ENCODE data around the gene SSTR3.

The SSTR3 gene

DNA sequence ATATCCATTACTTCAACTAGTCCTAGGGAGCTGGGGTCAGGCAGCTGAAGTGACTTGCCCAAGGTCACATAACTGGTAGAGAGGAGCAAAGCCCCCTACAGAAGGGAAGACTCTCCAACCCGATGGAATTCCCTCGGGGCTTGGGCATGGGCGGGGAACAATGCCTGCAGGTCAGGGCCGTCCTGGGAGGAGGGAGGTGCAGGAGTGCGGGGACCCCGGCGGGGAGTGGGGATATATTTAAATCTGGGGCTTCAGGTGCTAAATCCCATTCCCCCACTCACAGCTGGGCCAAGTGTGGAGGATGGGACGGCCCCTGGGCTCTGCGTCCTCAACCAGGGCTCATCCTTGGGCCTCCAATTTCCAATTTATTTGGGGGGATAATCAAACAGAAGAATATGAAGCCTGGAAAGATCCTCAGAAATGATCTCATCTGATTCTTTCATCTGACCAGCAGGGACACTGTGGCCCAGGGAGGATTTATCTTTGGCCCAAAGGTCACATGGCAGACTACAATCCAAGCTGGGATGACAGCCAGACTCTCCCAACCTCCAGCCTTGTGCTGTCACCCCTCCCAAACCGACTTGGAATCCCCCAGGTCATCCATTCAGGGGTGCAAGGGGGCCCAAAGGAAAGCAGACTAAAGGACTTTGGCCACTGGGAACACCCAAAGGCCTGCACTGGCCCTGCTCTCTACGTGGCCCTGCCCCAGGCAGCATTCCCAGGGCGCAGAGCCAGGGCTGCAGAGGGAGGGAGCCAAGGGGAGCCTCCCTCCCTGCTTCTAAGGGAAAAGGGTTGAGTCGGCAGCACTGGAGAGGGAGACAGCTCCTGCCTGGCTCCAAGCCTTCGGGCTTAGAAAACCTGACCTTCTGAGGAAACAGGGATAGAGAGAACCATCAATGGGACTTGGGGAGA is 15.5 kb downstream of the SSTR3 start:
- no peak for DNase-seq (ENCODE audit: low read depth in 3 of 3)

DNA sequence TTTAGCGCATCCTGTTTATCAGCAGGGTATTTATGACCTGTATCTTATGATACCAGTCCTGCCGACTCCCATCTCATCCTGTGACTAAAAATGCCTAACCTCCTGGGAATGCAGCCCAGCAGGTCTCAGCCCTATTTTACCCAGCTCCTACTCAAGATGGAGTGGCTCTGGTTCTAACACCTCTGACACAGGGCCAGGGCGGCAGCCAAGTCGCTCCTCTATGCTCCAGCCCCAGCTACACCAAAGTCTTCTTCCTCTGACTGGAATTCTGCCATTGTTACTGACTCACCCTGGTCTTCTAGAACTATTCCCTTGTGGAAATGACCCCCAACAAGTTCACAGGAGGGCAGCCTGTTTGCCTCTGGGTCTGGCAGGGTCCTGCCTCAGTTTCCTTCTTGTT is 16.4 kb downstream of the SSTR3 start:
- DNase-seq (ENCODE audit: low read depth in 3 of 3): no peak

- no peak for DNase-seq (ENCODE audit: low read depth in 3 of 3)
These were observed 17.5 kb downstream of the SSTR3 start for GRCh38 chr22:37194750-37195149.

DNA sequence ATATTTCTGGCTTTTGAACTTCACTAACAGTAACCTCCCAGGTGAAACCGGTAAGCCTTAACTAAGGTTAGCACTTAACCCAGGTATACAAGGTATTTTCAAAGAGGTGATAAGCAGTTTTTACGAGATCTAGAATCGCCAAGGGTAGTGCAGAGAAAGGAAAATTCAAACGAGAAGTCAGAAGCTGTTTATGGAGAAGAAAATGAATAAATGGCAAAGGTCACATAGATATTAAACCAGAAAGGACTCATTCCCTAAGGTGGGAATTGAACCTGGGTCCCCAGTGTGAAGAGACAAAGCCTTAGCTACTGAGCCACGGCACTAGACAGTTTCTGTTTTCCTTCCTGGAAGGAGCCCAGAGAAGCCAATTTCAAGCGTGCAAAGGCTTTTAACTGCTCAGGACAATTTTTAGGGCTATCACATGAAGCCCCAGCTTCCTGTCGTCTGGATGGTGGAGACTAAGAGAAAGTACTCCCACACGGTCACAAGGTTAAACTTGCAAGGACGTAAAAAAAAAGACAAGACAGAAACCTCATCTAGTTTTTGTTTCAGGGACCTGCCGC is 18.6 kb downstream of the SSTR3 start:
- DNase-seq (ENCODE audit: low read depth in 3 of 3): peak in 2 of 3 donors; percentile 35 to 38

GRCh38 chr22:37192741-37193140 is 19.5 kb downstream of the SSTR3 start:
- DNase-seq (ENCODE audit: low read depth in 3 of 3): no peak

DNA sequence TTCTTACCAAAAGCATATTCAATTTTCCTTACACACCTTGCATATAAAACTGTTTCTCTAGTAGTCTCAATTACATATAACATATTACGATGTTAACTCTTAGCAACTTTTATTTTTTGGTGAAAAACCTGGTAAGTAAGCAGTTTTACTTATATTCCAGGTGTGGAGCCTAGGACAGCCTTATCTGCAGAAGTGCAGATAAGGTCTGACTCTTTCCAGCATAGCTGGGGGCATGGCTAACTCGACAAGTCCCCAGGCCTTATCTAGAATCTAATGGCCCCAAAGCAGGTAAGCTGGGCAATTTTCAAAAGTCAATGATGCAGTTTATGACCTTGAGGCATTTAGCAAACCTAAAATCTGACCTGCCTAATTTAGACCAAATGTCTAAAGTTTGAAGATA is 20.1 kb downstream of the SSTR3 start:
- DNase-seq (ENCODE audit: low read depth in 3 of 3): no peak

- no peak for DNase-seq (ENCODE audit: low read depth in 3 of 3)
These were observed 22.0 kb downstream of the SSTR3 start for GRCh38 chr22:37190262-37190780.

DNA sequence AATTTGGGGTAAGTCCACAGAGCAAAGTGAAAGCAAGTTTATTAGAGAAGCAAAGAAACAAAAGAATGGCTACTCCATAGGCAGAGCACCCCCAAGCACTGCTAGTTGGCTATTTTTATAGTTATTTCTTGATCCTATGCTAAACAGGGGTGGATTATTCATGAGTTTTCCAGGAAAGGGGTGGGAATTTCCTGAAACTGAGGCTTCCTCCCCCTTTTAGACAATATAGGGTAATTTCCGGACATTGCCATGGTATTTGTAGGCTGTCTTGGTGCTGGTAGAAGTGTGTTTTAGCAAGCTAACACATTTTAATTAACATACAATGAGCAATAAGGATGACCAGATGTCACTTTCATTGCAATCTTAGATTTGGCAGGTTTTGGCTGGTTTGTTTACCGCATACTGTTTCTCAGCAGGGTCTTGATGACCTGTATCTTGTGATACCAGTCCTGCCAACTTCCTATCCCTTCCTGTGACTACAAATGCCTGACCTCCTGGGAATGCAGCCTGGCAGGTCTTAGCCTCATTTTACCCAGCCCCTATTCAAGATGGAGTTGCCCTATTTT is 23.3 kb downstream of the SSTR3 start:
- no peak for DNase-seq (ENCODE audit: low read depth in 3 of 3)

DNA sequence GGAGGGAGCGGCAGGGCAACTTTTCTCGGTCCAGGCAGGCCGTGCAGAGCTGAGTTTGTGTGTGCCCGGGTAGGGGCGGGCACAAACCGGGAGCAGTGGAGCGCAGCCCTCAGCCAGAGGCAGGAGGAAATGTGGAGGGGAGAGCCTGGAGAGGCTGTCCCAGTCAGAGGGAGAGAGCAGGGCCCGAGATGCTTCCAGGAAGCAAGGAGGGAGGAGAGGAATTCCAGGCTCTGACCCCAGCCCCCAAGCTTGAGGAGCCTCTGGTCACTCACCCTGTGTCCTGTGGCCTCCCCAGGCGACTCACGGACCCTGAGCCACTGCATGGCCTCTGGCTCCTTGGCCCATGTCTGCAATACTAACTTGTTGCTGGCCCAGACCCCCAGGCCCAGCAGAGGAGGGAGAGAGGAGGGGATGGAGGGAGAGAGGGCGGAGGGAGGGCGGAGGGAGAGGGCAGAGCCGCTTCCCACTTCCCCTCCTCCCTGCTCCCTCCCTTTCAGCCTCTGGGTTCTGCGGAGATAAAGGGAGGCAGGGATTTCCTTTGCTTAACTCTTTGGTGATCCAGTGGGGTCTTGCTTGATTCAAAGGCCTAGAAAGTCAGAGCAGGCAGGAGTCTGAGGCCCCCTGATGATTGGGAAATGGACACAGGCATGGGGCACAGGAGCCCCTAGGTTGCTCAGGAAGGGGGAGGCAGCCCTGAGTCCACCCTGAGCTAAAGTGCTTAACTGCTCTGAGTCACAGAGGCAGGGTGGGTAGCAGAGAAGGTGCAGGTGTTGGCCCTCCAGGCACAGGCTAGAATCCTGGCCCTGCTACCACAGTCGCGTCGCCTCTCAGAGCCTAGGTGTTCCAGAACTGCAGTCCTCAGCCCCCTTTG is 24.2 kb downstream of the SSTR3 start, which contains the start of gene C1QTNF6:
C1QTNF6 (minus strand) TSS at position 357 of the 871 bp plus-strand sequence; CDS start at position 323, 34 bp downstream.
- DNase-seq (ENCODE audit: low read depth in 3 of 3): no peak

- no peak for DNase-seq (ENCODE audit: low read depth in 3 of 3)
These were observed 24.8 kb downstream of the SSTR3 start for GRCh38 chr22:37187552-37187890.

DNA sequence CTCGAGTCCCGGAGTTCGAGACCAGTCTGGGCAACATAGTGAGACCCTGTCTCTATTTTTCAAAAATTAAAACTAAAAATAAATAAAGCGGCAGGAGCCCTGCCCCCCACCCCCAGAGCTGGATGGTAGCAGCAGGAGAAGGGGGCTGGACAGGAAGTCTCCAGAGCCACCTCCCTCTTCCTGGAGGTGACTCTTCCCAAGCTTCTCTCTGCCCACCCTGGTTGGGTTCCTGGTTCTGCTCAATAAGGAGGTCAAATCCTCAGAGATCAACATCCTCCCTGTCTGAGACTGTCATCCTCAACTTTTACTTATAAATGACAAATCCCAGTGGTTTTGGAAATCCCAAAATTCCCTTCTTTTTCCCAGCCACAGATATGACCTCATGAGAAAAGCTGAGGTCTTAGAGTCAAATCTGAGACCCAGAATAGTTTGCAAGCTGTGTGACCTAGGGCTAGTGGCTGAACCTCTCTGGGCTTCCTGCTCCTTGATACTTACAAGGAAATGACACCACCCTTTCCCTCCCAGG is 25.2 kb downstream of the SSTR3 start:
- no peak for DNase-seq (ENCODE audit: low read depth in 3 of 3)

- peak in 1 of 3 donors; percentile 24 for DNase-seq (ENCODE audit: low read depth in 3 of 3)
These were observed 25.9 kb downstream of the SSTR3 start for GRCh38 chr22:37186228-37186996.

GRCh38 chr22:37185646-37186227 is 26.5 kb downstream of the SSTR3 start:
- DNase-seq (ENCODE audit: low read depth in 3 of 3): no peak

DNA sequence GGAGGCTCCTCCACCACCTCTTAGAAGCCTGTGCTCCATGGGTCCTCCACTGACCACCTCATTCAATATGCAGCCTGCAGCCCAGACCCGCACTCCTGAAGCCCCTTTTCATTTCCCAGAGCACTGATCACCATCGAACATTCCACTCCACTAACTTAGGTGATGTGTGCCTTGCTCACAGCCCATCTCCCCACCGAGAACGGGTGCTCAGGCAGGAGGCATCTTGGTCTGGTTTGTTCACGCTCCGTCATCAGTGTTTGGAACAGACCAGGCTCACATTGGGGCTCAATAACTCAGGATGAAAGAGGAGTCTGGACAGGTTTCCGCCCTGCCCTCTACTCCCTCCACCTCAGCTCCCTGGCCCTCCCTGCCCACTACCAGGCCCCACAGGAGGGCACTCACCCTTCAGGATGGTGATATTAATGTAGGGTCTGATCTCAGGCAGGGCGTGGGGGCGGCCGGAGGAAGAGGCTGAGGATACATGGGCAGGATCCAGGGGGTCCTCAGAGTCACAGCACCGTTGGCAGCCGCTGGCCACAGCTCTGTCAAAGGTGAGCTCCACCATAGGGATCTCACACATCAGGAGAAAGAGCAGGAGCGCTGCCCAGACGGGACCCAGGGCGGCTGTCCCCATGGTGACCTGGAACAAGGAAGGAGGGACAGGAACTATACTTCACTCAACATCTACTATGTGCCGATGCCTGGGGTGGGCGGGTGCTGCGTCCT is 27.3 kb downstream of the SSTR3 start:
- DNase-seq (ENCODE audit: low read depth in 3 of 3): no peak

- DNase-seq (ENCODE audit: low read depth in 3 of 3): no peak
These were observed 27.9 kb downstream of the SSTR3 start for GRCh38 chr22:37184380-37184755.

- DNase-seq (ENCODE audit: low read depth in 3 of 3): no peak
These were observed 28.6 kb downstream of the SSTR3 start for GRCh38 chr22:37183432-37184379.

GRCh38 chr22:37182949-37183245 is 29.4 kb downstream of the SSTR3 start:
- no peak for DNase-seq (ENCODE audit: low read depth in 3 of 3)

GRCh38 chr22:37182101-37182948 is 30.0 kb downstream of the SSTR3 start:
- no peak for DNase-seq (ENCODE audit: low read depth in 3 of 3)
